NCI-H345 (cell line): ENCODE data around the gene BLOC1S6.
"Not testable (repeated sequence)": the region's sequence is repeated elsewhere in the genome, so short reads cannot be mapped to it uniquely, and the experiment has no call there.

Experiments used
- DNase-seq: peaks from one replicate; lab custom pipeline; 2025; lab: John Stamatoyannopoulos, UW

BLOC1S6 gene

DNA sequence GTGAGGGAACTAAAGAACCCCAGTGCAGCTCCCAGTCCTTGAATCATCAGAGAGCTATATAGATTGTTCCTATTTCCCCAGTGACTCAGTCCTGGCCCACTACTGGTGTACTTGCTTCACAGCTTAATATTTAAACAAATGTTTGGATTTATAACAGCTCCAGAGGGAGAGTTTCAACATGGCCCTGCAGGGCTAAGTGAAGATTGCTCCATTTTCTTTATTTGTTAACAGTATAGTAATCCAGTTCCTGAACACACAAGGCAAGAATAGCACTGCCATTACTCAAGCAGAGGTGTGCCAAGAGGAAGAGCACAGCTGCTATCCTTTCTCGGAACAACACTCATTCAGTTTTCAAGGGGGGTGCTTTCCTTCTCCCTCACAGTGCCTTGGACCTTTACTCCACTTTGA, 54.2 kb downstream of the BLOC1S6 start:
- no peak for DNase-seq

- DNase-seq: no peak
These were observed 55.1 kb downstream of the BLOC1S6 start for GRCh38 chr15:45641999-45642932.

DNA sequence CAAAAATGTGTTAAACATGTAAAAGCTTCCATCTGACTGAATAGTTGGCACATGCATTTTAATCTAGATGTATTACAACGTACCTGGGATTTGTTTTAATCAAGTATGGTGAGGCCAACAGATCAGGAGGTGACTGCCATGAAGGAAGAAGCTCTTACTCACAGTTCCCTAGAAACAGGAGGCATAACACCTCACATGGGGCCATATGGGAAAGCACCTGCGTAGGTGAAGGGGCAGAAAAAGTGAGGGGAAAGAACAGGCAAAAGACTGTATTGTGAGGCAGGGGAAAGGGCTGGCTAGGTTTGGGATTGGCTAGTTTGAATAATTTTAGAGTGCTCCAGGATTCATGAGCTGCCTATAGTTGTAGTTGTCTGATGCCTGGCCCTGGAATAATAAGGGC, 57.3 kb downstream of the BLOC1S6 start:
- DNase-seq: no peak

DNA sequence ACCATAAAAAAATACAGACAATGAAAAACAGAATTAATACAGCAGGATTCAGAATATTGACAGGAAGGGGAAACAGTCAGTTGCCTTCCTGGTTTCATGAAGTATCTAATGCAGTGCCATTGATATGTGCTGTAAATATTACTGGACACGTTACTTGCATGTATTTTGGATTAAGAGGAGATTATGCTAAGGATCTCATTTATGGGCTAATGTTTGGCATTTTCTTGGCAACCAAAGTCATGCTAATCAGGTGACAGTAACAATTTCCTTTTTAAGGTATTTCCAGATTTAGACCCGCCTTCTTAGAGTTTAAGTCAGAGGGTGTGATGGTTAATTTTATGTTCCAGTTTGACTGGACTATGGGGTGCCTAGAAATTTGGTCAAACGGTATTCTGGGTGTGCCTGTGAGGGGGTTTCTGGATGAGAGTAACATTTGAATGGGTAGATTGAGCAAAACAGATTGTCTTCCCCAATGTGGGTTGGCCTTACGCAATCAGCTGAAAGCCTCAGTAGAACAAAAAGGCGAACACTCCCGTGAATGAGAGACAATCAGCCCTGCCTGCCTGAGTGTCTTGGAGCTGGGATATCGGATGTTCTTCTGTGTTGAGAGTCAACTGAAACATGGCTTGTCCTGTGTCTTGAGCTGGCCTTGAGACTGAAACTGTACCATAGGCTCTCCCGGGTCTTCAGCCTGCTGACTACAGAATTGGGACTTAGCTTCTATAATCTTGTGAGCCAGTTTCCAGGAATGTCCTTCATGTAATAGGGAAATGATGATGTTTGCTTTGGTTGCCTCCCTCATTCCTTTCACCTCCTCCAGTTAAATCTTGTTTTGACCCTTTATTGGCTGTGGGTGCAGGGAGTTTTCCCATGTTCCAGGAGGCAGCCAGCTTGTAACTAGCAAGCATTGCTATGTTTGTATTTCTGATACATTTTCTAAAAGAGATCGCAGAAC, 58.1 kb downstream of the BLOC1S6 start:
- DNase-seq: no peak

DNA sequence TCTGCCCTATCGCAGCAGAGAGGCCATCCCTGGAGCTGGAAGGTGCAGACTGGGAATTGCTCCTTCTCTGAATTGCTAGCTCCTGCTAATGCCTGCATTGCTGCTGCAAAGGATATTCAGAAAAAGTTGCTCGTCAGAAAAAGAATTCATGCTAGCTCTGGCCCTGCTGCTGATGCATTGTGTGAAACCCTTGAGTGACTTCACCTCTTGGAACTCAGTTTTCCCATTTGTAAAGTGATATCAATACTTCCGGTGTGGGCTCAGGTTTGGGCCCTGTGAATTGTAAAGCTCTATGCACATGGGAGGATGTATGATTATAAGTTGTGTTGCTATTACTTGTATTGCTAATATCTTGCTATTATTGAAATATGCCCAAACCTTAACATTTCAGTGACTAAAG, 59.0 kb downstream of the BLOC1S6 start:
- no peak for DNase-seq

DNA sequence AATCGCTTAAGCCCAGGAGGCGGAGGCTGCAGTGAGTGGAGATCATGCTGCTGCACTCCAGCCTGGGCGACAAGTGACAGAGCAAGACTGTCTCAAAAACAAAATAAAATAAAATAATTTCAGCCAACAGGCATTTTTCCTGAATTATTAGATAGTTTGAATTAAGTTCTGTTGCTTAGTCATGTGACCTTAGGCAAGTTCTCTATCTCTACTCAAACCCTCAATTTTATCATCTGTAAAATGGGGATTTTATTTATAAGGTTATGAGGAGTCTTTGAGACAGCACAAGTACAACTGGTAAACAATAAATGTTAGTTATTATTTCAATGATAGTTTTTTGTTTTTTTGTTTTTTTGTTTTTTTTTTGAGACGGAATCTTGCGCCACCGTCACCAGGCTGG, 60.6 kb downstream of the BLOC1S6 start:
- DNase-seq: no peak

GRCh38 chr15:45648521-45649200, 61.5 kb downstream of the BLOC1S6 start:
- DNase-seq: no peak

- not testable (repeated sequence) for DNase-seq
These were observed 62.8 kb downstream of the BLOC1S6 start for GRCh38 chr15:45650007-45650406.

- no peak for DNase-seq
These were observed 63.8 kb downstream of the BLOC1S6 start for GRCh38 chr15:45650889-45651525.

DNA sequence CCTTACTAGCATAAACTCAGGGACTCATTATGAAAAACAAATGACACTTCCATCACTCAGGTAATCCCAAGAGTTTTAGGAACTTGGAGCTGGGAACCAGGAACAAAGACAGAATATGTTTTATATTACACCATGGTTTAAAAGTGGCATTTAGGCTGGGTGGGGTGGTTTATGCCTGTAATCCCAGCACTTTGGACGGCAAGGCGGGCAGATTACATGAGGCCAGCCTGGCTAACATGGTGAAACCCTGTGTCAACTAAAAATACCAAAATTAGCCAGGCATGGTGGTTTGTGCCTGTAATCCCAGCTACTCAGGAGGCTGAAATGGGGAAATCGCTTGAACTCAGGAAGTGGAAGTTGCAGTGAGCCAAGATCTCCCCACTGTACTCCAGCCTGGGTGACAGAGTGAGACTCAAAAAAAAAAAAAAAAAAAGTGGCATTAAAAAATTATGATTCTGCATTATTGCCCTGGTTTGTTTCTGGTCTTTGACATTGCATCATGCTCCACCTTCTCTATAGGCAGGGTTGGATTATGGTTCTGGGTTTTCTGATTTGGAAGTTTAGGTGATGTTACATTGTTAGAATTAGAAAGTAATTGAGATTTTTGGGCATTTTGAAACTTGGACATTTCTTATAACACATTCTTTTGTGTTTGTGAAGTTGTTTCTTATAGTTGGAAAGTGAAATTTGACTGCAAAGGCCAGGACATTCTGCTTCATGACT, 66.7 kb downstream of the BLOC1S6 start:
- DNase-seq: no peak

GRCh38 chr15:45654749-45655148, 67.6 kb downstream of the BLOC1S6 start:
- no peak for DNase-seq

DNA sequence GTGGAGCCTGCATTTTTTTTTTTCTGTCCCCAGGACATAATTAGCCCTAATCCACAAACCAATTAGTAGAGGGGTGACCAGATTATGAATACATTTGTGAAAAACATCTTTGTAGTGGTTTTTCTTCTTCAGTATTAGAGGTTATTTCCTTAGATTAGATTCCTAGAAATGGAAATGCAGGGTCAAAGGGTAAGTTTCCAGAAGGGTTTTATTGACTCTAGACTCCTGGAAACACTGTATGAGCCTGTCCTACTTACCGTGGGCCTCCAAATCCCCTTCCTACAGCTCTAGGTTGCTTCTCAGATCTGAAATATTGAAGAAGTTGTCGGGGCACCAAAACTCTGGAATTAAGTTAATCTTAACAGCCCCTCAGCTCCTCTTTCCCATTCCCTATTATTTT, 70.1 kb downstream of the BLOC1S6 start:
- DNase-seq: no peak

- DNase-seq: no peak
These were observed 70.8 kb downstream of the BLOC1S6 start for GRCh38 chr15:45657764-45658545.
